GF-D8 (cell line): ENCODE measurements around the gene KCNG3.

ENCODE experiments used
- DNase-seq: peaks from one replicate; lab custom pipeline; 2025; lab: John Stamatoyannopoulos, UW

Gene KCNG3

GRCh38 chr2:42486145-42486906, 7.5 kb downstream of the KCNG3 start:
- DNase-seq, result no peak

GRCh38 chr2:42480402-42480801, 13.4 kb downstream of the KCNG3 start:
- no peak for DNase-seq

DNA sequence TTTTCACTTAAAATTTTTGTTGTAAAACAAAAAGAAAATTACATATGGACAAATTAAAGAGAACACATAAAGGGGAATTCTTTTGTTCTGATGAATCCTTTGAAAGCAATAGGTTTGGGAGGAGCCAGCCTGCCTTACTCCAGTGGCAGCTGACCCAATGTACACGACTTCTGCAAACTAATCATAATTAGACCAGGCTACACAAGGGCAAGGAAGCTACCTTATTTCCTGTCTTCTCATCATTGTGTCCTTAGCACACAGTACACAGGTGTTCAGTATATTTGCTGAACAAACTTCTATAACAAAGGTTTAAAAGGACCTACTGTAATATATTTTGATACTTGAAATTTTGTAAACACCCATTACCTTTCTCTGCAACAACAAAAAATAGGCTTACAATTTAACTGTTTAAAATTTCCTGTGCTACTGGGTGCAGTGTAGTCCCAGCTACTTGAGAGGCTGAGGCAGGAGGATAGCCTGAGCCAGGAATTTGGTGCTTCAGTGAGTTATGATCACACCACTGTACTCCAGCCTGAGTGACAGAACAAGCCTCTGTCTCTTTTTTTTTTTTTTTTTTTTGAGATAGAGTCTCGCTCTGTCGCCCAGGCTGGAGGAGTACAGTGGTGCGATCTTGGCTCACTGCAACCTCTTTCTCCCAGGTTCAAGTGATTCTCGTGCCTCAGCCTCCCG, 18.9 kb downstream of the KCNG3 start:
- DNase-seq, result no peak

DNA sequence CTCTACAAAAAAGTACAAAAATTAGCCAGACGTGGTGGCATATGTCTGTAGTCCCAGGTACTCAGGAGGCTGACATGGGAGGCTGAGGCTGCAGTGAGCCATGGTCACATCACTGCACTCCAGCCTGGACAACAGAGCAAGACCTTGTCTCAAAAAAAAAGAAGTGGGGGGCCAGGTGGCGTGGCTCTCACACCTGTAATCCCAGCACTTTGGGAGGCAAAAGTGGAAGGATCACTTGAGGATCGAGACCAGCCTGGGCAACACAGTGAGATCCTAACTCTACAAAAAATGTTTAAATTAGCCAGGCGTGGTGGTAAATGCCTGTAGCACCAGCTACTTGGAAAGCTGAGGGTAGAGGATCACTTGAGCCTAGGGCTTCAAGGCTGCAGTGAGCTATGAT, 23.1 kb downstream of the KCNG3 start:
- no peak for DNase-seq

GRCh38 chr2:42464631-42465030, 29.2 kb downstream of the KCNG3 start:
- no peak for DNase-seq

DNA sequence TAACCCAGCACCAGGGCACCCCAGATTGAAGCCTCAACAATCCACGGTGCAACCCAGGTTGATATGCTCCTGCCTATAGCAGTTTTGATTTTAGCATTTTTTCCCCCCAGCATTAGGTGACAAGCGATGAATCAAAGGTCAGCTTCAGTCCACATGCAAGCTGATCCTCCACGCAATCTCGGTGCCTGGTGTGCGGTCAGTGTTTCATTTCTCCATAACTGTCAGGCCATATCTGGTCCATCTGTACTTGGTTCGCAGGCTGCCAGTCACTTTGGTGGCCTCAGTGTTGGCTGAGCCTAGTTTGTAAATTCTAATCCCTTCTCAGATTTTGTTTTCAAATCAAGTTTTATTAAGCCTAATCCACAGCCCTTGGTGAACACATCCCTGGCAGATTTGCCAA, 30.2 kb downstream of the KCNG3 start:
- DNase-seq, result no peak

GRCh38 chr2:42459296-42459695, 34.5 kb downstream of the KCNG3 start:
- no peak for DNase-seq

GRCh38 chr2:42458396-42458795, 35.4 kb downstream of the KCNG3 start:
- DNase-seq, result no peak

GRCh38 chr2:42457011-42457410, 36.8 kb downstream of the KCNG3 start:
- no peak for DNase-seq

- no peak for DNase-seq
Measured at GRCh38 chr2:42456126-42456839, 37.5 kb downstream of the KCNG3 start.

GRCh38 chr2:42452545-42452944, 41.2 kb downstream of the KCNG3 start:
- no peak for DNase-seq

GRCh38 chr2:42450136-42450535, 43.6 kb downstream of the KCNG3 start:
- no peak for DNase-seq

GRCh38 chr2:42449163-42450087, 44.4 kb downstream of the KCNG3 start:
- no peak for DNase-seq

- no peak for DNase-seq
Measured at GRCh38 chr2:42448163-42448562, 45.6 kb downstream of the KCNG3 start.

DNA sequence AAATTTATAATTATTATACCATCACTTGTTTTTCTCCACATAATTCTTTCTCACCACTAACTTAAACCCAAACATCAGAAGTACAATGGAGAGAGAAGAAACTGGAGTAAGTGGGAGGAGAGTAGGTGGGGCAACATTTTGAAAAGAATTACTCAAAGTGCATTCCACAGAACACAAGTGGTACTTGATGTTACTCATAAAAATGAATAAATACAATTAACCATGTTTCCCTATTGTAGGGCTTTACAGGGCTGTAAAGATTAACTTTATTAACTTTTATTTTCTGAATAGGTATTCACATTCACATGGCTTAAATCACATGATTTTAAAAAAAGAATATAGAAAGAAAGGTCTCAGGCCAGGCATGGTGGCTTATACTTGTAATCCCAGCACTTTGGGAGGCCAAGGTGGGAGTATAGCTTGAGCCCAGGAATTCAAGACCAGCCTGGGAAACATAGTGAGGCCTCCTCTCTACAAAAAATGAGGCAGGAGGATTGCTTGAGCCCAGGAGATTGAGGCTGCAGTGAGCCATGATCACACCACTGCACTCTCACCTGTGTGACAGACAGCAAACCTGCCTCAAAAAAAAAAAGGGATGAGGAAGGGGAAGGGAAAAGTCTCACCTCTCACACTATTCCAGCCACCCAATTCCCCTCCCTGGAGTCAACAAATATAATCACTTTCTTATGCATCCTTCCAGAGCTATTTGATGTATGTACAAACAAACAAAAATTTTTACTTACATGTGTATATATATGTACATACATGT, 47.1 kb downstream of the KCNG3 start:
- no peak for DNase-seq

DNA sequence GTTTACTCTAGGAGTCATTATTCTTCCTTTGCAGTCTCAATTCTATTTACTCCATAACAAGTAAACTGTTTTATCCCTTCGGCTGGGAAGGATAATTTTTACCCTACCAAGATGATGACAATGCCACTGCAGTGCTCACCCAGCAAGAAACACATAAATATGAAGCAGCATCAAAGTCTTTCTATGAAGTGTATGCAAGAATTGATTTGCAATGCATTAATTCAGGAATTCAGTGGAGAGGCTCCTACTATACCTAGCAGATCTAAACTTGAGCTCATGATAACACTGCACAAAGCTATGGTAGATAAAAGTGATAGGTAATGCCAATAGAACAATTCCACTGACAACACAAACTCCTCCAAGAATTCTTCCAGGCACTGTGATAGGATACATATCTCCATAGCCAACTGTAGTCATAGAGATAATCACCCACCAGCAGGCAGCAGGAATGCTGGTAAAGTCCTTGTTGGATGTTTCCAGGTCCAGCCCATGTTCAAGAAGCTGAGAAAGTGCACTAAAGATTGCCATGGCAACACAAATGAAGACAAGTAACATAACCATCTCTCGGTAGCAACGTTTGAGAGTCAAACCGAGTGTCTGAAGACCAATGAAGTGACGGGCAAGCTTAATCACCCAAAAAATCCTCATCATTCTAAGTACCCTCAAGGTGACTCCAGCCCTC, 49.9 kb downstream of the KCNG3 start:
- DNase-seq, result no peak

- DNase-seq, result no peak
Measured at GRCh38 chr2:42442774-42443173, 51.0 kb downstream of the KCNG3 start.

DNA sequence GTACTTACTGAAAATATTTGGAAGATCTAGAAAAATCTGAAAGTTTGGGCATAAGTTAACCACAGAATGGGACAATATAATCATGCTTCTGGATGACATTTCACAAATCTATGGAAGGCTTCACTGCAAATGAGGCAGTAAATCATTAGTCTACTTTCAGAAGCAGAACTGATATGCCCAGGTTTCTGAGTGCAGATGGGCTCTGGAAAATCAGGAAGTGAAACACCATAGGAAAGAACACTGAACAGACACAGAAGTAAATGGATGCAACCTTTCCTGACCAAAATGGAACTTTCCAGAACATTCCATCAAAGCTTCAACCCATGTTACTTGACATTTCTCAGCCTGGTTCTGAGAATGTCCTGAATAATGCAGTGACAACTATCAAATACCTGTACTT, 55.1 kb downstream of the KCNG3 start:
- DNase-seq, result no peak

DNA sequence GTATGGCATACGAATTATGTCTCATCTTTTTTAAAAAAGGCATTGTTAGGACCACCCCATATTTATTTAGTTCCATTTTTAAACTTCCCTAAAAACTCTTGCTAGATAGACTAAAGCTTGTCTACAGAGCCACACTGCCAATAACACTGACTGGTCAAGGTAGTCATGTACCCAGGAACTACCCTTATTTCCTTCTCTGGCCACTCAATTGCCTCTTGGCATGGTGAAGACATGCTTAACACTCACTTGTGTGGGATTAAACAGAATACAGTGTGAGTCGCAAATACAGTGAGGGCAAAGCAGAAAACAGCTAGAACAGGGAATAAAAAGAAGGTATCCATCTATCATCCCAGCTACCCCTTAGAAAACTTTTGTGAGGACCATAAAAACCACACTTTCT, 57.4 kb downstream of the KCNG3 start:
- no peak for DNase-seq

DNA sequence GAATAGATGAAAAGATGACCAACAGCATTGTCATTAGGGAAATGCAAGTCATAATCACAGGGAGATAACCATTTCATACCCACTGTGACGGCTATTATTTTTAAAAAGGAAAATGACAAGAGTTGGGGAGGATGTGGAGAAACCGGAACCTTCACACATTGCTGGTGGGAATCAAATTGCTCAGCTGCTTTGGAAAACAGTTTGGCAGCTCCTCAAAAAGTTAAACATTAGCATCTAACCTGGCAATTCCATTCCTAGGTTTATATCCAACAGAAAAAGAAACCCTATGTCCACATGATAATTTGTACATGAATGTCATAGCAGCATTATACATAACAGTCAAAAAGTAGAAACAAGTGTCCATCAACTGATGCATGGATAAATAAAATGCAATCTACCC, 58.2 kb downstream of the KCNG3 start:
- no peak for DNase-seq

DNA sequence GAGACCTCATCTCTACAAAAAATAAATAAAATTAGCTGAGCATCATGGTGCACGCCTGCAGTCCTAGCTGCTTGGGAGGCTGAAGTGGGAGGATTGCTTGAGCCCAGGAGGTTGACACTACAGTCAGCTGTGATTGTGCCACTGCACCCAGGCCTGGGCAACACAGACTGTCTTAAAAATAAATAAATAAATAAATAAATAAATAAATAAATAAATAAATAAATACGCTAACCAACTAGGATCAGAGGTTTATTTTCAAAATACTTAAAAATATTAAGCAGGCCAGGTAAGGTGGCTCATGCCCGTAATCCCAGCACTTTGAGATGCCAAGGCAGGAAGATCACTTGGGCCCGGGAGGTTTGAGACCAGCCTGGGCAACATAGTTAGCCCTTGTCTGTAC, 63.6 kb downstream of the KCNG3 start:
- no peak for DNase-seq
